HG02970 (cell line): ENCODE results near the gene SRPK2.
"Not testable (repeated sequence)": the region's sequence is repeated elsewhere in the genome, so short reads cannot be mapped to it uniquely, and the experiment has no call there.

Experiments used
- ATAC-seq: cut with Tn5 transposase; IDR thresholded peaks from one replicate; pipeline ENCODE4 v1.9.1; 2021; ENCODE audit warnings: mild to moderate bottlenecking, moderate library complexity, moderate number of reproducible peaks; ENCODE audit not compliant: unreplicated experiment, low FRiP score

Gene SRPK2

GRCh38 chr7:105268511-105269392, 120.0 kb downstream of the SRPK2 start:
- no peak for ATAC-seq

- no peak for ATAC-seq
Observed at GRCh38 chr7:105268056-105268455, 120.7 kb downstream of the SRPK2 start.

- no peak for ATAC-seq
Observed at GRCh38 chr7:105267244-105267643, 121.5 kb downstream of the SRPK2 start.

GRCh38 chr7:105264707-105265106, 124.0 kb downstream of the SRPK2 start:
- ATAC-seq, result no peak

- ATAC-seq, result no peak
Observed at GRCh38 chr7:105261689-105262088, 127.0 kb downstream of the SRPK2 start.

GRCh38 chr7:105260201-105260871, 128.4 kb downstream of the SRPK2 start:
- ATAC-seq, result not testable (repeated sequence)

GRCh38 chr7:105258919-105259318, 129.8 kb downstream of the SRPK2 start:
- ATAC-seq, result not testable (repeated sequence)

GRCh38 chr7:105257338-105257737, 131.4 kb downstream of the SRPK2 start:
- ATAC-seq, result no peak

GRCh38 chr7:105256761-105257231, 131.9 kb downstream of the SRPK2 start:
- no peak for ATAC-seq

- ATAC-seq, result no peak
Observed at GRCh38 chr7:105250706-105251105, 138.0 kb downstream of the SRPK2 start.

GRCh38 chr7:105250239-105250638, 138.5 kb downstream of the SRPK2 start:
- no peak for ATAC-seq

GRCh38 chr7:105249216-105249615, 139.5 kb downstream of the SRPK2 start:
- no peak for ATAC-seq

GRCh38 chr7:105246679-105247078, 142.0 kb downstream of the SRPK2 start:
- no peak for ATAC-seq

GRCh38 chr7:105246256-105246655, 142.5 kb downstream of the SRPK2 start:
- ATAC-seq, result no peak

- ATAC-seq, result no peak
Observed at GRCh38 chr7:105245398-105246114, 143.2 kb downstream of the SRPK2 start.

- no peak for ATAC-seq
Observed at GRCh38 chr7:105244594-105244993, 144.1 kb downstream of the SRPK2 start.

GRCh38 chr7:105241198-105241597, 147.5 kb downstream of the SRPK2 start:
- ATAC-seq, result no peak

- no peak for ATAC-seq
Observed at GRCh38 chr7:105238198-105238765, 150.4 kb downstream of the SRPK2 start.

GRCh38 chr7:105234886-105235285, 153.8 kb downstream of the SRPK2 start:
- ATAC-seq, result no peak

GRCh38 chr7:105232829-105233291, 155.9 kb downstream of the SRPK2 start:
- not testable (repeated sequence) for ATAC-seq
